GM19023 (cell line): ENCODE results near the gene FKBP8.

ENCODE experiments used
- ATAC-seq: cut with Tn5 transposase; IDR thresholded peaks from one replicate; pipeline ENCODE4 v1.9.1; 2021; ENCODE audit warnings: mild to moderate bottlenecking, moderate library complexity; ENCODE audit not compliant: unreplicated experiment

FKBP8 gene

GRCh38 chr19:18503337-18503970 lies 39.9 kb downstream of the FKBP8 start:
- no peak for ATAC-seq

- ATAC-seq = no peak
Observed at GRCh38 chr19:18502638-18503294, 40.6 kb downstream of the FKBP8 start.

- no peak for ATAC-seq
Observed at GRCh38 chr19:18502246-18502637, 41.1 kb downstream of the FKBP8 start.

- no peak for ATAC-seq
Observed at GRCh38 chr19:18501832-18502231, 41.5 kb downstream of the FKBP8 start.

GRCh38 chr19:18501351-18501750 lies 42.0 kb downstream of the FKBP8 start:
- ATAC-seq = no peak

GRCh38 chr19:18500799-18501198 lies 42.6 kb downstream of the FKBP8 start:
- no peak for ATAC-seq

- ATAC-seq = no peak
Observed at GRCh38 chr19:18500376-18500775, 43.0 kb downstream of the FKBP8 start.

- no peak for ATAC-seq
Observed at GRCh38 chr19:18499055-18499775, 44.2 kb downstream of the FKBP8 start.

- ATAC-seq = no peak
Observed at GRCh38 chr19:18496980-18497256, 46.5 kb downstream of the FKBP8 start.

- ATAC-seq = peak; percentile 56
Observed at GRCh38 chr19:18496167-18496979, 47.0 kb downstream of the FKBP8 start.

- ATAC-seq = no peak
Observed at GRCh38 chr19:18495204-18495911, 48.0 kb downstream of the FKBP8 start.

- no peak for ATAC-seq
Observed at GRCh38 chr19:18494267-18494607, 49.1 kb downstream of the FKBP8 start.

GRCh38 chr19:18493440-18494266 lies 49.7 kb downstream of the FKBP8 start:
- no peak for ATAC-seq

- no peak for ATAC-seq
Observed at GRCh38 chr19:18491995-18492953, 51.1 kb downstream of the FKBP8 start.

- ATAC-seq = no peak
Observed at GRCh38 chr19:18490728-18491127, 52.6 kb downstream of the FKBP8 start.

GRCh38 chr19:18489627-18490184 lies 53.7 kb downstream of the FKBP8 start:
- no peak for ATAC-seq

GRCh38 chr19:18488838-18489626 lies 54.3 kb downstream of the FKBP8 start:
- no peak for ATAC-seq

GRCh38 chr19:18488403-18488723 lies 55.0 kb downstream of the FKBP8 start:
- ATAC-seq = no peak
